AG20443 (cell line): ENCODE measurements around the gene PPP1R2C.

ENCODE experiments used
- DNase-seq: peaks from one replicate; pipeline ENCODE4 v3.0.0; 2012; ENCODE audit warnings: low spot score, mixed read lengths

Gene PPP1R2C

GRCh38 chrX:42778096-42778495 is at the start of gene PPP1R2C:
Gene PPP1R2C (minus strand): TSS chrX:42778163. CDS start chrX:42778079, 84 bp downstream.
- DNase-seq, result no peak

DNA sequence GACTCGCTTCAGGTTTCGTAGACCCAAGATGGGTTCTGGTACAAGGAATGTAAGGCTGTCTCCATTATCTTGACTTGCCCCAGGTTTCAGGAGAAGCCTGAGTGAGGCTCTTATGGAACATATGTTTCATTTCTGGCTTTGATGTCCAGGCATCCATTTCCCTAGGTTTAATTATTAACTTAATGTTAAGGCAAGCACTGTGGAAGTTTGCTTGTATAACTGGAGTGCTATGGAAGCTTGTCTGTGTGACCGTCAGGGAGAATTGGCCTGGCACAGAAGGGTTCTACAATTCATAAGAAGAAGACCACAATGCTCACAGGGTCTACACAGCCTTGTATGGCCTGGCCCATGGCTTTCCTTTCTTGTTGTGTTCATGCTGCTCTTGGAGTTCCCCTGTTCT is 47.2 kb upstream of the PPP1R2C start:
- no peak for DNase-seq

DNA sequence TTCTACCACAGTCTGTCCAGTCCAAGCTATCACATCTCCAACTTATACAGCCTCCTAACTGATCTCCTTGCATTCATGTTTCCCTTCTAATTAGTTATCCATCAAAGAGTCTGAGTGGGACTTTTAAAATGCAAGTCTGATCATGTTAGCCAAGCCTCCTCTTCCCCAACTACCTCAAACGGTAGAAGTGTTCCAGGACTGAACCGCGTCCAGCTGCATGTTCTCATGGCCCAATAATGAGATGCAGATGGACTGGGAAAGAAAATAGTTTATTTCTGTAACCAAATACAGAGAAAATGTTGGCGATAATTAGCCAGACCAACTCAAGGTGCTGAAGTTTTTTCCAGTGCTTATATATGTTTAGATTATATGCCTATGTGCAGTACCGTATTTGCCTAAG is 46.6 kb upstream of the PPP1R2C start:
- no peak for DNase-seq

GRCh38 chrX:42823443-42823842 is 45.5 kb upstream of the PPP1R2C start:
- no peak for DNase-seq

DNA sequence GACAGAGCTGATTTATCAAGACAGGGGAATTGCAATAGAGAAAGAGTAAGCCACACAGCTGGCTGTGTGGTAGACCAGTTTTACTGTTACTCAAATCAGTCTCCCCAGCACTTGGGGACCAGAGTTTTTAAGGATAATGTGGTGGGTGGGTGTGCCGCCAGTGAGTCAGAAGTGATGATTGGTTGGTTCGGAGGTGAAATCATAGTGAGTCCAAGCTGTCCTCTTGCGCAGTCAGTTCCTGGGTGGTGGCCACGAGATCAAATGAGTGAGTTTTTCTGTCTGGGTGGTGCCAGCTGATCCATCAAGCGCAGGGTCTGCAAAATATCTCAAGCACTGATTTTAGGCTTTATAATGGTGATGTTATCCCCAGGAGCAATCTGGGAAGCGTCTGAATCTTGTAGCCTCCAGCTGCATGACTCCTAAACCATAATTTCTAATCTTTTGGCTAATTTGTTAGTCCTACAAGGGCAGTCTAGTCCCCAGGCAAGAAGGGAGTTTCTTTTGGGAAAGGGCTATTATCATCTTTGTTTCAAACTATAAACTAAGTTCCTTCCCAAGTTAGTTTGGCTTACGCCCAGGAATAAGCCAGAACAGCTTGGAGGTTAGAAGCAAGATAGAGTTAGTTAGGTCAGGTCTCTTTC is 44.0 kb upstream of the PPP1R2C start:
- DNase-seq, result no peak

- DNase-seq, result no peak
Observed at GRCh38 chrX:42818151-42818921, 40.4 kb upstream of the PPP1R2C start.

- DNase-seq, result no peak
Observed at GRCh38 chrX:42809569-42809968, 31.6 kb upstream of the PPP1R2C start.

- no peak for DNase-seq
Observed at GRCh38 chrX:42807393-42807792, 29.4 kb upstream of the PPP1R2C start.

DNA sequence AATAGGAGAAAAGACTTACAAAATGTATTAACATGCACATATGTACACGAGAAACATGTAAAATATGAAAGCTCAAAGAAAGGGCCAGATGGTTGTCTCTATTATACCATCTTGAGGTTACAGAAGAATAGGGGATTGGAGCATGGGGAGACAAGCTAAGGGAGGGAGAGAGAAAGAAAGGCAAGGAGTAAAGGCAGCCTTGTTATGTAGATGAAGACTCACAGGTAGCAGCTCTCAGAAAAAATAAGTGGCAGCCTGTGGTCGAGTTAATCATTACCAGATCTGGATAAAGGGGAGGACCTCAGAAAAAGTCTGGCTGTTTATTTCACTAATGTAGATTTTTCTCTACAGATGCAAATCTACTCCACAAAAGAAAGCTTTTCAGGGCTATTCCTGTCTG is 26.6 kb upstream of the PPP1R2C start:
- DNase-seq, result no peak

DNA sequence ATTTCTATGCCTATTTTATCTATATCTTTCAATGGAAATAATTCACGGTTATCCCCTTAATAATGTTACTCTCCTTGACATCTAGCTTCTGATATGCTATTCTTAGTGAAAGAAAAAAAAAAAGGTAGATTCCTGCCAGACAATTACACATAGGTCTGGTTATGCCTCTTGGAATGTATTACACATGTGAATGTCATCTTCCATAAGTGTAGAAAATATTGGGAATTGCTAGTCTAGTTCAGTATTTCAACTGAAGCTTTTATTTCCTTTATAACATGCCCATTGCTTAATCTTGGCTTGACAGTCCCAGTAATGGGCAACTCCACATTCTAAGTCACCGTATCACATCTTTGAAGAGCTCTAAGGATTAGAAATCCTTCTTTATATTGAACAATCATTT is 25.4 kb upstream of the PPP1R2C start:
- DNase-seq, result peak; percentile 24

DNA sequence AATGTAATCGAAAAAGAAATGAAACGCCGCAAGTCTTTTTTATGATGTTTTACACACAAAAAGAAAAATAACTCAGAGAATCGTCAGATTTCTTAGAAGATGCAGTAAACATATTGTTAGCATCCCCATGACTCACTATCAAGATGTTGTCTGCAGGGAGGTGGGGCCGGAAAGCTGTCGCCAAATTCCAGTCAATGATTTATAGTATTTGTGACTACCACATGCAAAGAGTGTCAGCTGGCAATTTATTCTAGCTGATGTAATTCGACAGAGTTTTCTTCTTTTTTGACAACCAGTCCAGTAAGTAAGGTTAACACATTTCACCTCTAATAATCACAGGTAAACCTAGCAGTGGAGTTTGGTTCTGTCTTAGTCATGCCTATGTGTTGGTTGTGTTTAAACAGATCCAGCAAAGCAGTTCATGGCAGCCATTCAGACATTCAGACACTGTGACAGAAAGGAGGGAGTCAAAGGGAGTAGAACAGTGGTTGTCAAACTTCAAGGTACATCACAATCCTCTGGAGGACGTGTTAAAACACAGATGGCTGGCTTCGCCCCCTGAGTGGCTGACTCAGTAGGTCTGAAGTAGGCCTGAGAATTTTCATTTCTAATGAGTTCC is 19.8 kb upstream of the PPP1R2C start:
- peak; percentile 57 for DNase-seq

GRCh38 chrX:42783451-42783850 is 5.5 kb upstream of the PPP1R2C start:
- no peak for DNase-seq

- no peak for DNase-seq
Observed at GRCh38 chrX:42776195-42776594, 1.8 kb downstream of the PPP1R2C start.

GRCh38 chrX:42772874-42773273 is 5.1 kb downstream of the PPP1R2C start:
- DNase-seq, result no peak

DNA sequence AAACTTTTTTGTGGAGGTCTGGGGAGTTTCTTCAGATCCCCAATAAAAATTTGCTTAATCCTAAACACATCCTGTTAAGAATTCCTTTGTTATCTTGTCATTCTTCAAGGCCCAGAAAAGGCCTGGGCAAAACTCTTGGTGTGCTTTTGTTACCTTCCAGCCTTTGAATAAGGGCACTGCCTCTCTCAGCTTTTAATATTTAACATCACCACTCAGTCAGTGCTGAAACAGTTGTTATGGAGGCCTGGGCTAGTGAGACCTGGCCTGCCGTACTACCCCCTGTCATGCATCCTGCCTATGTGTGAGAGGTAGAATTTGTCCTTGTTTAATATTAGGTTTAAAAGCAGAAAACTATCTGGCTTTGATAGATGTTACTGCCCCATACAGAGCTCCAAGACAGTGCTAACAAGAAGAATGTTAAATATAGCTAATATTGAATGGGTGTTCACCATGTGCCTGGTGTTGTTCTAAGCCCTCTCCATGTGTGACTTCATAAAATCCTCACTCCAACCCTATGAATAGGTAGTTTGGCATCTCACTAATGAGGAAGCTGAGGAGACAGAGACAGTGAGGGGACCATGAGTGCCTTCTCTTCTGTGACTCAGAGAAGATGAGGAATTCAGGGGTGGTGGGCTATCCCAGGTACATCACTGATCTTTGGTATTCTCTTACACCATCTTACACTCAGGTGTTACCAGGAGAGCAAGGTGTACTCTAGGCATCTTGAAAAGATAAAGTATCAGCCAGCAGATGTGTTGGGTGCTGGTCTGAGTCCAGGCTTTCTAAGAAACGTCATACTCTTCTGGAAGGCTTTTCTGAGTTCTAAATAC is 6.2 kb downstream of the PPP1R2C start:
- DNase-seq, result no peak

DNA sequence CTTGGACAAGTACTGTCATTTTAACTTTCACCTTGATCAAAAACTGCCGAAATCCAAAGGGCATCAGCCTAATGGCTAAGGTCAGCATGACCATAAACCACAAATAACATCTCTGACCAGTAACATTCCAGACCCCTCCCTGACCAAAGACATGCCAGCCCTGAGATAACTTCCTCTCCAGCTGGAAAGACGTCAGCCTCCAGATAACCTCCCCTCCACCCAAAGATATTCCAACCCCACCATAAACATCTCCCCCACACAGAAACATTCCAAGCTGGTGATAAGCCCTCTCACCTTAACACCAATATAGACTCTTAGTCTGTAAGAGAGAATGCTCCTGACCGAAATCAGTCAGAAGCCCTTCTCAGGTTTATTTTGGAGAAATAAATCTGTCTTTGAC is 7.4 kb downstream of the PPP1R2C start:
- no peak for DNase-seq

GRCh38 chrX:42759881-42760280 is 18.1 kb downstream of the PPP1R2C start:
- no peak for DNase-seq

- peak; percentile 74 for DNase-seq
Observed at GRCh38 chrX:42755815-42756214, 22.1 kb downstream of the PPP1R2C start.

DNA sequence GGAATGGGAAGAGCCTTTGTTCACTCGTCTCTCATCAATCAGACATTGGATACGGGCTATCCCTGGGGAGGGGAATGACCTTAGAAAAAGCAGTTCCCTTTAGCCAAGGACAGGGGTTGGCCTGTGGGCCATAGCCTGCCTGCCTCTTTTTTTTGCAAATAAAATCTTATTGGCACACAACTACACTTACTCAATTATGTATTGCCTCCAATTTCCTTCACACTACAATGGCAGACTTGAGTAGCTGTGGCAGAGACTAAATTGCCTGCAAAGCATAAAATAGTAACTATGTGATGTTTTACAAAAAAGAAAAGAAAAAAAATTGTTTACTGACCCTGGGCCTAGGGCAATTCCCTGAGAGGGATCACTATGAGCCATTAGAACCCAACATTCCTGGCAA is 23.4 kb downstream of the PPP1R2C start:
- DNase-seq, result no peak

GRCh38 chrX:42754115-42754514 is 23.8 kb downstream of the PPP1R2C start:
- no peak for DNase-seq

DNA sequence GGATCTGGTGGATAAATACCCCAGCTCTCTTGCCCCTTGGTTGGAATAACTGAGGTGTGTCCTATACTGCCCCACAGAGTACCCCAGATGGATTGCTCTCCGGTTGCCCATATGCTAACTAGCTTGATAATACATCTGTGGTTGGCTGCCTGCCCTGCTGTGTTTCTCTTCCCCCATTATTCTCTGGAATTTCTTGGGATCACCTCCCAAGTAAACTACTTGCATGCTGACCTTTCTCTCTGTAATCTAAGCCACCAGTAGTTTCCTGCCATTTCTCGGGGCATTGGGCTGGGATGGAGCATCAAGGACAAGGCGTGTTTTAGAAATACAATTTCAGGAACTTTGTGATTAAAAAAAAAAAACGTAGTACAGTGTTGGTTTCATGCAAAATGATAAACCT is 25.2 kb downstream of the PPP1R2C start:
- DNase-seq, result no peak

- peak; percentile 28 for DNase-seq
Observed at GRCh38 chrX:42751573-42751972, 26.4 kb downstream of the PPP1R2C start.
